H9 (cell line): ENCODE results near the gene KCNK1. TPM values are rescaled to one million over a fixed set of nuclear protein-coding genes. Genes with fewer than 3 reads are reported as not detected.

Experiments
- DNase-seq: peaks from one replicate; pipeline ENCODE4 v3.0.0-alpha.2; 2017
- H2AFZ ChIP-seq: one replicate; pipeline ENCODE4 v1.6.1; 2013; ENCODE audit warnings: mild to moderate bottlenecking, low read length, control low read depth, moderate library complexity
- H2AK5ac ChIP-seq: 2 replicates; pipeline ENCODE4 v1.6.1; 2013; ENCODE audit warnings: low read length, control low read depth, mixed read lengths; ENCODE audit not compliant: insufficient read length
- H2BK120ac ChIP-seq: one replicate; pipeline ENCODE4 v1.6.1; 2013; ENCODE audit warnings: low read depth, mild to moderate bottlenecking, low read length, control low read depth, inconsistent platforms; ENCODE audit not compliant: poor library complexity, severe bottlenecking
- H2BK12ac ChIP-seq: 2 replicates; pipeline ENCODE4 v1.6.1; 2013; ENCODE audit warnings: low read length, control low read depth, mixed read lengths, low read depth; ENCODE audit not compliant: insufficient read length
- H2BK15ac ChIP-seq: 2 replicates; pipeline ENCODE4 v1.6.1; 2013; ENCODE audit warnings: low read depth, low read length, control low read depth
- H2BK20ac ChIP-seq: one replicate; pipeline ENCODE4 v1.6.1; 2013; ENCODE audit warnings: low read depth, mild to moderate bottlenecking, low read length, control low read depth, inconsistent platforms; ENCODE audit not compliant: poor library complexity, severe bottlenecking
- H2BK5ac ChIP-seq: 2 replicates; pipeline ENCODE4 v1.6.1; 2013; ENCODE audit warnings: low read length, control low read depth, mixed read lengths; ENCODE audit not compliant: insufficient read length
- H3K14ac ChIP-seq: 2 replicates; pipeline ENCODE4 v1.6.1; 2013; ENCODE audit warnings: low read length, control low read depth; ENCODE audit not compliant: insufficient read depth
- H3K18ac ChIP-seq: 2 replicates; pipeline ENCODE4 v1.6.1; 2013; ENCODE audit warnings: low read depth, mild to moderate bottlenecking, mixed read lengths, low read length, control low read depth; ENCODE audit not compliant: insufficient read length
- H3K23ac ChIP-seq: 2 replicates; pipeline ENCODE4 v1.6.1; 2013; ENCODE audit warnings: low read length, control low read depth, mixed read lengths, low read depth; ENCODE audit not compliant: insufficient read length
- H3K23me2 ChIP-seq: 2 replicates; pipeline ENCODE4 v1.6.1; 2013; ENCODE audit warnings: low read depth, mild to moderate bottlenecking, mixed read lengths, low read length, control low read depth; ENCODE audit not compliant: insufficient read length, poor library complexity, severe bottlenecking
- H3K27ac ChIP-seq: 2 replicates; pipeline ENCODE4 v1.5.1; 2013; ENCODE audit warnings: low read length, control low read depth, mixed read lengths, low read depth; ENCODE audit not compliant: insufficient read length
- H3K27me3 ChIP-seq: 2 replicates; pipeline ENCODE4 v1.6.1; 2013; ENCODE audit warnings: low read length, control low read depth, inconsistent platforms; ENCODE audit not compliant: insufficient read depth
- H3K4ac ChIP-seq: 2 replicates; pipeline ENCODE4 v1.6.1; 2013; ENCODE audit warnings: low read depth, mild to moderate bottlenecking, control low read depth, inconsistent platforms, low read length, moderate library complexity
- H3K4me1 ChIP-seq: 2 replicates; pipeline ENCODE4 v1.6.1; 2013; ENCODE audit warnings: low read length, control low read depth, inconsistent platforms; ENCODE audit not compliant: insufficient read depth
- H3K4me2 ChIP-seq: 2 replicates; pipeline ENCODE4 v1.6.1; 2013; ENCODE audit warnings: low read length, control low read depth, mixed read lengths; ENCODE audit not compliant: insufficient read length, insufficient read depth
- H3K56ac ChIP-seq: 2 replicates; pipeline ENCODE4 v1.6.1; 2013; ENCODE audit warnings: low read depth, mild to moderate bottlenecking, mixed read lengths, low read length, control low read depth; ENCODE audit not compliant: insufficient read length
- H3K79me1 ChIP-seq: 2 replicates; pipeline ENCODE4 v1.6.1; 2013; ENCODE audit warnings: low read depth, mild to moderate bottlenecking, moderate library complexity, low read length, control low read depth, inconsistent platforms; ENCODE audit not compliant: insufficient read depth, poor library complexity, severe bottlenecking
- H3K79me2 ChIP-seq: 2 replicates; pipeline ENCODE4 v1.6.1; 2013; ENCODE audit warnings: low read length, control low read depth, inconsistent platforms; ENCODE audit not compliant: insufficient read depth
- H3K9ac ChIP-seq: 2 replicates; pipeline ENCODE4 v1.6.1; 2013; ENCODE audit warnings: low read length, control low read depth, mixed read lengths; ENCODE audit not compliant: insufficient read length; ENCODE audit errors: extremely low read depth
- H3K9me3 ChIP-seq: one replicate; pipeline ENCODE4 v1.6.1; 2013; ENCODE audit warnings: low read depth, low read length, inconsistent platforms; ENCODE audit not compliant: control insufficient read depth
- H3T11ph ChIP-seq: one replicate; pipeline ENCODE4 v1.6.1; 2013; ENCODE audit warnings: mild to moderate bottlenecking, low read length, control low read depth, inconsistent platforms
- H4K20me1 ChIP-seq: one replicate; pipeline ENCODE4 v1.6.1; 2013; ENCODE audit not compliant: control insufficient read depth, insufficient read length, insufficient read depth
- H4K5ac ChIP-seq: 2 replicates; pipeline ENCODE4 v1.6.1; 2013; ENCODE audit warnings: low read depth, mild to moderate bottlenecking, mixed read lengths, low read length, control low read depth; ENCODE audit not compliant: insufficient read length
- H4K8ac ChIP-seq: replicated peaks from 2 replicates; pipeline ENCODE4 v1.6.1; 2013; ENCODE audit warnings: low read length, control low read depth, mixed read lengths, low read depth; ENCODE audit not compliant: insufficient read length
- H4K91ac ChIP-seq: 2 replicates; pipeline ENCODE4 v1.6.1; 2013; ENCODE audit warnings: low read depth, mild to moderate bottlenecking, moderate library complexity, mixed read lengths, low read length, control low read depth; ENCODE audit not compliant: insufficient read length
- H3K27ac Mint-ChIP-seq, 3 experiments: 2 replicates in 2 of 3; 3 replicates in 1 of 3; pipeline ENCODE4 v1.8.0; 2020 to 2021; ENCODE audit warnings: mixed read lengths in 3 of 3, mild to moderate bottlenecking in 1 of 3, moderate library complexity in 1 of 3
- H3K27me3 Mint-ChIP-seq: 2 replicates; pipeline ENCODE4 v1.8.0; 2021; ENCODE audit warnings: low read depth, mild to moderate bottlenecking, moderate library complexity, mixed read lengths
- H3K36me3 Mint-ChIP-seq, 3 experiments: 2 replicates in 2 of 3; 3 replicates in 1 of 3; pipeline ENCODE4 v1.8.0; 2020 to 2021; ENCODE audit warnings: low read depth in 3 of 3, mixed read lengths in 3 of 3; ENCODE audit not compliant: insufficient read depth in 1 of 3
- H3K4me1 Mint-ChIP-seq, 2 experiments: 2 replicates each; pipeline ENCODE4 v1.8.0; 2020; ENCODE audit warnings: mixed read lengths in 2 of 2
- H3K4me3 Mint-ChIP-seq, 2 experiments: 2 replicates in 1 of 2; 3 replicates in 1 of 2; pipeline ENCODE4 v1.8.0; 2020 to 2021; ENCODE audit warnings: mild to moderate bottlenecking in 2 of 2, mixed read lengths in 2 of 2, moderate library complexity in 1 of 2
- H3K9me3 Mint-ChIP-seq, 2 experiments: 2 replicates in 1 of 2; 3 replicates in 1 of 2; pipeline ENCODE4 v1.8.0; 2020; ENCODE audit warnings: mild to moderate bottlenecking in 2 of 2, mixed read lengths in 2 of 2, moderate library complexity in 1 of 2
- CTCF ChIP-seq: fragments of 200-600 bp; sonication (generic); conservative IDR thresholded peaks from 3 replicates; pipeline ENCODE4 v1.8.0; 2021; ENCODE audit warnings: antibody characterized with exemption, mild to moderate bottlenecking
- WGBS: extraction: QIAGEN DNeasy Blood & Tissue Kit; methylation state at CpG from one replicate; pipeline ENCODE4 v1.1.7; 2013; ENCODE audit warnings: missing lambda C conversion rate, low lambda C conversion rate, mixed read lengths; ENCODE audit not compliant: insufficient read length; ENCODE audit errors: extremely low coverage; 5-methylcytosine and 5-hydroxymethylcytosine counted together
- total RNA-seq: library from RNA; stranded (reverse); gene quantifications from 2 replicates; pipeline ENCODE4 v1.2.1, GENCODE V29; 2021

The KCNK1 gene
- total RNA-seq, 1 experiment from 2014 or later = 9.9 TPM

GRCh38 chr1:233570706-233571105 lies 43.2 kb upstream of the KCNK1 start:
- H3K23ac ChIP-seq = no peak overlapping the region
- Mint-ChIP-seq H3K27ac (no peak overlapping the region), H3K36me3 (no peaks in the 10 kb centered on the region), H3K27me3 (peaks cover 2% of the 10 kb centered on the region), H3K9me3 (peaks cover 0 to under 1% of the 10 kb centered on the region in 2 experiments; a peak in 1 of 5 replicates), H3K4me1 (no peaks in the 10 kb centered on the region), H3K4me3 (no peak overlapping the region)
- no peaks in the 10 kb centered on the region for H3K4me1 ChIP-seq
- H3K79me2 ChIP-seq = no peaks in the 10 kb centered on the region
- no peak overlapping the region for H2AK5ac ChIP-seq
- no peak overlapping the region for H2BK15ac ChIP-seq
- no peak overlapping the region for H2BK120ac ChIP-seq
- no peak overlapping the region for H3K4ac ChIP-seq
- no peaks in the 10 kb centered on the region for H3K23me2 ChIP-seq
- H2AFZ ChIP-seq = no peak overlapping the region
- no peak overlapping the region for H4K91ac ChIP-seq
- H4K5ac ChIP-seq = no peak overlapping the region
- H4K8ac ChIP-seq = no peak overlapping the region
- H3K56ac ChIP-seq = no peak overlapping the region
- no peak overlapping the region for H3K9ac ChIP-seq
- H3K18ac ChIP-seq = no peak overlapping the region
- no peaks in the 10 kb centered on the region for H3K79me1 ChIP-seq
- no peaks in the 10 kb centered on the region for H4K20me1 ChIP-seq
- no peak overlapping the region for H3K14ac ChIP-seq
- no CpG with 5 or more reads among the region's 4 CpGs for WGBS
- no peaks in the 10 kb centered on the region for H3K27me3 ChIP-seq
- no peak overlapping the region for H3K27ac ChIP-seq
- no peak overlapping the region for H3K4me2 ChIP-seq
- DNase-seq = no peak
- no peak overlapping the region for H2BK5ac ChIP-seq
- no peak for TF ChIP-seq CTCF
- H2BK20ac ChIP-seq = no peak overlapping the region
- H2BK12ac ChIP-seq = no peak overlapping the region
- H3K9me3 ChIP-seq = no peaks in the 10 kb centered on the region
- H3T11ph ChIP-seq = no peak overlapping the region
